Neural crest cell (in vitro differentiated cells): ENCODE data around the gene VIPR2. TPM values are rescaled to one million over a fixed set of nuclear protein-coding genes. Genes with fewer than 3 reads are reported as not detected.

ENCODE experiments used
- DNase-seq: peaks from one replicate; pipeline ENCODE4 v3.0.0; 2021; ENCODE audit warnings: low read depth, mixed read lengths, low spot score
- H3K27ac Mint-ChIP-seq: one replicate; pipeline ENCODE4 v1.8.0; 2021; ENCODE audit warnings: mild to moderate bottlenecking, mixed read lengths; ENCODE audit not compliant: unreplicated experiment
- H3K27me3 Mint-ChIP-seq: 2 replicates; pipeline ENCODE4 v1.8.0; 2021; ENCODE audit warnings: low read depth, mild to moderate bottlenecking, mixed read lengths
- H3K36me3 Mint-ChIP-seq: 2 replicates; pipeline ENCODE4 v1.8.0; 2021; ENCODE audit warnings: low read depth, mild to moderate bottlenecking, mixed read lengths
- H3K4me1 Mint-ChIP-seq: 2 replicates; pipeline ENCODE4 v1.8.0; 2021; ENCODE audit warnings: mixed read lengths
- H3K4me3 Mint-ChIP-seq: one replicate; pipeline ENCODE4 v1.8.0; 2021; ENCODE audit warnings: mild to moderate bottlenecking, mixed read lengths
- H3K9me3 Mint-ChIP-seq: 2 replicates; pipeline ENCODE4 v1.8.0; 2021; ENCODE audit warnings: mixed read lengths
- CTCF ChIP-seq: fragments of 200-600 bp; sonication (generic); conservative IDR thresholded peaks from 2 replicates; pipeline ENCODE4 v1.5.0; 2021; ENCODE audit warnings: antibody characterized with exemption, mild to moderate bottlenecking
- total RNA-seq: library from RNA; stranded (reverse); gene quantifications from 2 replicates; pipeline ENCODE4 v1.2.1, GENCODE V29; 2021

Gene VIPR2
- total RNA-seq, 1 donor from 2014 or later, result 0.16 TPM

GRCh38 chr7:159160450-159160849, 15.8 kb upstream of the VIPR2 start:
- no peaks in the 10 kb centered on the region for H3K4me1 Mint-ChIP-seq
- H3K4me3 Mint-ChIP-seq, result no peak overlapping the region
- no peak for TF ChIP-seq CTCF
- H3K27ac Mint-ChIP-seq, result no peak overlapping the region
- DNase-seq, result no peak
- no peaks in the 10 kb centered on the region for H3K9me3 Mint-ChIP-seq
- peaks cover 3% of the 10 kb centered on the region for H3K27me3 Mint-ChIP-seq
- H3K36me3 Mint-ChIP-seq, result no peaks in the 10 kb centered on the region

GRCh38 chr7:159159731-159160130, 15.1 kb upstream of the VIPR2 start:
- Mint-ChIP-seq H3K27me3 (peaks cover 3% of the 10 kb centered on the region), H3K27ac (no peak overlapping the region), H3K4me1 (no peaks in the 10 kb centered on the region), H3K4me3 (no peak overlapping the region), H3K36me3 (no peaks in the 10 kb centered on the region), H3K9me3 (no peaks in the 10 kb centered on the region)
- no peak for DNase-seq
- TF ChIP-seq CTCF, result no peak

GRCh38 chr7:159158888-159159405, 14.3 kb upstream of the VIPR2 start:
- Mint-ChIP-seq H3K4me1 (no peaks in the 10 kb centered on the region), H3K27ac (no peak overlapping the region), H3K36me3 (no peaks in the 10 kb centered on the region), H3K27me3 (peaks cover 3% of the 10 kb centered on the region), H3K9me3 (no peaks in the 10 kb centered on the region), H3K4me3 (no peak overlapping the region)
- no peak for DNase-seq
- no peak for TF ChIP-seq CTCF

GRCh38 chr7:159158125-159158887, 13.6 kb upstream of the VIPR2 start:
- H3K9me3 Mint-ChIP-seq, result no peaks in the 10 kb centered on the region

GRCh38 chr7:159157714-159158113, 13.0 kb upstream of the VIPR2 start:
- no peak overlapping the region for H3K4me3 Mint-ChIP-seq

More at GRCh38 chr7:159158125-159158887, 13.6 kb upstream of the VIPR2 start:
- no peaks in the 10 kb centered on the region for H3K36me3 Mint-ChIP-seq
- no peak for DNase-seq
- H3K4me1 Mint-ChIP-seq, result no peaks in the 10 kb centered on the region
- H3K27me3 Mint-ChIP-seq, result peaks cover 3% of the 10 kb centered on the region
- no peak for TF ChIP-seq CTCF
- H3K4me3 Mint-ChIP-seq, result no peak overlapping the region
- no peak overlapping the region for H3K27ac Mint-ChIP-seq

More at GRCh38 chr7:159157714-159158113, 13.0 kb upstream of the VIPR2 start:
- no peaks in the 10 kb centered on the region for H3K36me3 Mint-ChIP-seq
- H3K27ac Mint-ChIP-seq, result no peak overlapping the region
- no peaks in the 10 kb centered on the region for H3K4me1 Mint-ChIP-seq
- no peak for TF ChIP-seq CTCF
- DNase-seq, result no peak
- peaks cover 3% of the 10 kb centered on the region for H3K27me3 Mint-ChIP-seq
- H3K9me3 Mint-ChIP-seq, result no peaks in the 10 kb centered on the region
